ENCODE data around the gene CPLX1.

CPLX1 gene

GRCh38 chr4:825063-825970 is 612 bp downstream of the CPLX1 start:
- Histone ChIP-seq H3K9ac (ENCODE audit: low read length in 2 of 2) (no peak overlapping the region), H3K36me3 (ENCODE audit: control insufficient read depth in 2 of 2, insufficient read depth in 2 of 2, low read length in 2 of 2) (no peaks in the 10 kb centered on the region), H3K27ac (ENCODE audit: low read length) (no peak overlapping the region), H3K4me3 (ENCODE audit: low read length in 2 of 2) (peak overlapping the region in 1 of 2 donors; percentile 15), H3K27me3 (ENCODE audit: control insufficient read depth in 1 of 2, insufficient read depth in 2 of 2, low read length in 2 of 2) (peaks cover 53 to 59% of the 10 kb centered on the region in 2 donors), H3K4me1 (ENCODE audit: control insufficient read depth, insufficient read depth, low read length) (peaks cover 6% of the 10 kb centered on the region), H3K9me3 (ENCODE audit: control insufficient read depth in 2 of 2, low read length in 2 of 2) (no peaks in the 10 kb centered on the region)

- H3K9ac ChIP-seq (ENCODE audit: low read length in 2 of 2), result no peak overlapping the region
- H3K36me3 ChIP-seq (ENCODE audit: control insufficient read depth in 2 of 2, insufficient read depth in 2 of 2, low read length in 2 of 2), result no peaks in the 10 kb centered on the region
- H3K4me1 ChIP-seq (ENCODE audit: control insufficient read depth, insufficient read depth, low read length), result peaks cover 6% of the 10 kb centered on the region
- no peak overlapping the region for H3K27ac ChIP-seq (ENCODE audit: low read length)
- peaks cover 57 to 59% of the 10 kb centered on the region in 2 donors for H3K27me3 ChIP-seq (ENCODE audit: control insufficient read depth in 1 of 2, insufficient read depth in 2 of 2, low read length in 2 of 2)
- peaks cover 0 to 4% of the 10 kb centered on the region in 2 donors for H3K9me3 ChIP-seq (ENCODE audit: control insufficient read depth in 2 of 2, low read length in 2 of 2)
- H3K4me3 ChIP-seq (ENCODE audit: low read length in 2 of 2), result no peak overlapping the region
These were observed 1.4 kb downstream of the CPLX1 start for GRCh38 chr4:824461-825062.

- Histone ChIP-seq H3K4me3 (ENCODE audit: low read length in 2 of 2) (no peak overlapping the region), H3K27me3 (ENCODE audit: control insufficient read depth in 1 of 2, insufficient read depth in 2 of 2, low read length in 2 of 2) (peaks cover 53 to 55% of the 10 kb centered on the region in 2 donors), H3K9ac (ENCODE audit: low read length in 2 of 2) (no peak overlapping the region), H3K36me3 (ENCODE audit: control insufficient read depth in 2 of 2, insufficient read depth in 2 of 2, low read length in 2 of 2) (no peaks in the 10 kb centered on the region), H3K4me1 (ENCODE audit: control insufficient read depth, insufficient read depth, low read length) (peaks cover 6% of the 10 kb centered on the region), H3K9me3 (ENCODE audit: control insufficient read depth in 2 of 2, low read length in 2 of 2) (peaks cover 0 to 5% of the 10 kb centered on the region in 2 donors), H3K27ac (ENCODE audit: low read length) (no peak overlapping the region)
These were observed 2.0 kb downstream of the CPLX1 start for GRCh38 chr4:823761-824460.

- no peak overlapping the region for H3K4me3 ChIP-seq (ENCODE audit: low read length in 2 of 2)
- H3K27me3 ChIP-seq (ENCODE audit: control insufficient read depth in 1 of 2, insufficient read depth in 2 of 2, low read length in 2 of 2), result peaks cover 47 to 51% of the 10 kb centered on the region in 2 donors
- peaks cover 0 to 5% of the 10 kb centered on the region in 2 donors for H3K9me3 ChIP-seq (ENCODE audit: control insufficient read depth in 2 of 2, low read length in 2 of 2)
- peaks cover 6% of the 10 kb centered on the region for H3K4me1 ChIP-seq (ENCODE audit: control insufficient read depth, insufficient read depth, low read length)
- H3K27ac ChIP-seq (ENCODE audit: low read length), result no peak overlapping the region
- H3K36me3 ChIP-seq (ENCODE audit: control insufficient read depth in 2 of 2, insufficient read depth in 2 of 2, low read length in 2 of 2), result no peaks in the 10 kb centered on the region
- no peak overlapping the region for H3K9ac ChIP-seq (ENCODE audit: low read length in 2 of 2)
These were observed 2.7 kb downstream of the CPLX1 start for GRCh38 chr4:823176-823760.

GRCh38 chr4:822361-823175 is 3.4 kb downstream of the CPLX1 start:
- no peak overlapping the region for H3K4me3 ChIP-seq (ENCODE audit: low read length in 2 of 2)
- no peaks in the 10 kb centered on the region for H3K36me3 ChIP-seq (ENCODE audit: control insufficient read depth in 2 of 2, insufficient read depth in 2 of 2, low read length in 2 of 2)
- peaks cover 6% of the 10 kb centered on the region for H3K4me1 ChIP-seq (ENCODE audit: control insufficient read depth, insufficient read depth, low read length)
- H3K27ac ChIP-seq (ENCODE audit: low read length), result no peak overlapping the region
- H3K9ac ChIP-seq (ENCODE audit: low read length in 2 of 2), result no peak overlapping the region
- peaks cover 0 to 5% of the 10 kb centered on the region in 2 donors for H3K9me3 ChIP-seq (ENCODE audit: control insufficient read depth in 2 of 2, low read length in 2 of 2)
- H3K27me3 ChIP-seq (ENCODE audit: control insufficient read depth in 1 of 2, insufficient read depth in 2 of 2, low read length in 2 of 2), result peaks cover 44 to 51% of the 10 kb centered on the region in 2 donors

- peaks cover 0 to 5% of the 10 kb centered on the region in 2 donors for H3K9me3 ChIP-seq (ENCODE audit: control insufficient read depth in 2 of 2, low read length in 2 of 2)
- no peak overlapping the region for H3K9ac ChIP-seq (ENCODE audit: low read length in 2 of 2)
- H3K4me1 ChIP-seq (ENCODE audit: control insufficient read depth, insufficient read depth, low read length), result peaks cover 3% of the 10 kb centered on the region
- H3K27ac ChIP-seq (ENCODE audit: low read length), result no peak overlapping the region
- no peak overlapping the region for H3K4me3 ChIP-seq (ENCODE audit: low read length in 2 of 2)
- no peaks in the 10 kb centered on the region for H3K36me3 ChIP-seq (ENCODE audit: control insufficient read depth in 2 of 2, insufficient read depth in 2 of 2, low read length in 2 of 2)
- peaks cover 36 to 46% of the 10 kb centered on the region in 2 donors for H3K27me3 ChIP-seq (ENCODE audit: control insufficient read depth in 1 of 2, insufficient read depth in 2 of 2, low read length in 2 of 2)
These were observed 4.3 kb downstream of the CPLX1 start for GRCh38 chr4:821631-822030.

- Histone ChIP-seq H3K4me3 (ENCODE audit: low read length in 2 of 2) (no peak overlapping the region), H3K36me3 (ENCODE audit: control insufficient read depth in 2 of 2, insufficient read depth in 2 of 2, low read length in 2 of 2) (no peaks in the 10 kb centered on the region), H3K27ac (ENCODE audit: low read length) (no peak overlapping the region), H3K4me1 (ENCODE audit: control insufficient read depth, insufficient read depth, low read length) (peaks cover 3% of the 10 kb centered on the region), H3K9me3 (ENCODE audit: control insufficient read depth in 2 of 2, low read length in 2 of 2) (peaks cover 0 to 5% of the 10 kb centered on the region in 2 donors), H3K9ac (ENCODE audit: low read length in 2 of 2) (no peak overlapping the region), H3K27me3 (ENCODE audit: control insufficient read depth in 1 of 2, insufficient read depth in 2 of 2, low read length in 2 of 2) (peaks cover 35 to 46% of the 10 kb centered on the region in 2 donors)
These were observed 4.7 kb downstream of the CPLX1 start for GRCh38 chr4:821181-821591.

- Histone ChIP-seq H3K36me3 (ENCODE audit: control insufficient read depth in 2 of 2, insufficient read depth in 2 of 2, low read length in 2 of 2) (no peaks in the 10 kb centered on the region), H3K27me3 (ENCODE audit: control insufficient read depth in 1 of 2, insufficient read depth in 2 of 2, low read length in 2 of 2) (peaks cover 35 to 46% of the 10 kb centered on the region in 2 donors), H3K27ac (ENCODE audit: low read length) (no peak overlapping the region), H3K9me3 (ENCODE audit: control insufficient read depth in 2 of 2, low read length in 2 of 2) (peaks cover 0 to 5% of the 10 kb centered on the region in 2 donors), H3K9ac (ENCODE audit: low read length in 2 of 2) (no peak overlapping the region), H3K4me1 (ENCODE audit: control insufficient read depth, insufficient read depth, low read length) (peaks cover 9% of the 10 kb centered on the region), H3K4me3 (ENCODE audit: low read length in 2 of 2) (no peak overlapping the region)
These were observed 5.4 kb downstream of the CPLX1 start for GRCh38 chr4:820230-821172.

Measured in stomach smooth muscle (tissue), 2 donors.